Transverse colon (tissue), 3 donors: ENCODE results near the gene ALK.

Experiments
- EP300 ChIP-seq: sonication (generic); formaldehyde crosslinking; IDR thresholded peaks from one replicate; pipeline ENCODE4 v1.6.1; 2017; ENCODE audit warnings: antibody characterized with exemption, low read depth
- TF ChIP-seq, protein P1 (sequence below), 5 experiments: fragments of 200-600 bp in 3 of 5; fragments of 450-650 bp in 2 of 5; sonication (generic) in 3 of 5; IDR thresholded peaks; 1 replicate in 2 of 5; 2 replicates in 3 of 5; pipeline ENCODE4 v1.5.1; 2016 to 2017; ENCODE audit warnings: antibody characterized with exemption in 5 of 5, inconsistent platforms in 3 of 5, mild to moderate bottlenecking in 2 of 5, moderate library complexity in 1 of 5

- TF ChIP-seq, protein P1, sequence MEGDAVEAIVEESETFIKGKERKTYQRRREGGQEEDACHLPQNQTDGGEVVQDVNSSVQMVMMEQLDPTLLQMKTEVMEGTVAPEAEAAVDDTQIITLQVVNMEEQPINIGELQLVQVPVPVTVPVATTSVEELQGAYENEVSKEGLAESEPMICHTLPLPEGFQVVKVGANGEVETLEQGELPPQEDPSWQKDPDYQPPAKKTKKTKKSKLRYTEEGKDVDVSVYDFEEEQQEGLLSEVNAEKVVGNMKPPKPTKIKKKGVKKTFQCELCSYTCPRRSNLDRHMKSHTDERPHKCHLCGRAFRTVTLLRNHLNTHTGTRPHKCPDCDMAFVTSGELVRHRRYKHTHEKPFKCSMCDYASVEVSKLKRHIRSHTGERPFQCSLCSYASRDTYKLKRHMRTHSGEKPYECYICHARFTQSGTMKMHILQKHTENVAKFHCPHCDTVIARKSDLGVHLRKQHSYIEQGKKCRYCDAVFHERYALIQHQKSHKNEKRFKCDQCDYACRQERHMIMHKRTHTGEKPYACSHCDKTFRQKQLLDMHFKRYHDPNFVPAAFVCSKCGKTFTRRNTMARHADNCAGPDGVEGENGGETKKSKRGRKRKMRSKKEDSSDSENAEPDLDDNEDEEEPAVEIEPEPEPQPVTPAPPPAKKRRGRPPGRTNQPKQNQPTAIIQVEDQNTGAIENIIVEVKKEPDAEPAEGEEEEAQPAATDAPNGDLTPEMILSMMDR (IDR thresholded peaks at IDR 0.05): no peak
- TF ChIP-seq EP300: no peak
These were observed 314.4 kb downstream of the ALK start for GRCh38 chr2:29607038-29607420.
